OCI-LY1 (cell line): ENCODE measurements around the gene CLEC4E.

Source experiments
- EZH2 ChIP-seq: fragments of 200-600 bp; sonication (generic), shearing (Covaris generic); IDR thresholded peaks from 2 replicates; pipeline ENCODE4 v1.8.0; 2017; ENCODE audit warnings: borderline replicate concordance, mixed run types, mild to moderate bottlenecking, antibody characterized with exemption, low read length, moderate library complexity, mixed read lengths
- TF ChIP-seq, protein P1 (sequence below): fragments of 200-600 bp; sonication (generic), shearing (Covaris generic); IDR thresholded peaks from 2 replicates; pipeline ENCODE4 v1.5.1; 2017; ENCODE audit warnings: mild to moderate bottlenecking, antibody characterized with exemption, low read length, moderate library complexity, mixed read lengths

DNA sequence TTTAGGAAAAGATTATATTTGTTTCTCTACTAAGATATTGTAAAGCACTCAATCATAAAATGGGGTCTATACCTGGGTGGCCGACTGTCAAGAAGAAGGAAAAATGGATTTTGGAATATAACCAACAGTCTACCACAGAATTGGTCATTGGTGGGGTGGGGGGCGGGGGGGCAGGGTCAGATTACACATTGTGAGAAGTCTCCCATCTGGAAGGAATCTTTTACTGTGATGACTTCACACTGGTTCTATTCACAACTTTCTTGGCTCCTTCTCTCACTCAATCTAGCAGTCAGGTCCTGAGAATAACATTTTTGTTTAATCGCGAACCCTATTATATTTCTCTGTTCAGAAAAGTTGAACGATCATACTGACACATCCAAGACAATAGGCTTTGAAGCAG, 8.7 kb upstream of the CLEC4E start:
- TF ChIP-seq, protein P1, sequence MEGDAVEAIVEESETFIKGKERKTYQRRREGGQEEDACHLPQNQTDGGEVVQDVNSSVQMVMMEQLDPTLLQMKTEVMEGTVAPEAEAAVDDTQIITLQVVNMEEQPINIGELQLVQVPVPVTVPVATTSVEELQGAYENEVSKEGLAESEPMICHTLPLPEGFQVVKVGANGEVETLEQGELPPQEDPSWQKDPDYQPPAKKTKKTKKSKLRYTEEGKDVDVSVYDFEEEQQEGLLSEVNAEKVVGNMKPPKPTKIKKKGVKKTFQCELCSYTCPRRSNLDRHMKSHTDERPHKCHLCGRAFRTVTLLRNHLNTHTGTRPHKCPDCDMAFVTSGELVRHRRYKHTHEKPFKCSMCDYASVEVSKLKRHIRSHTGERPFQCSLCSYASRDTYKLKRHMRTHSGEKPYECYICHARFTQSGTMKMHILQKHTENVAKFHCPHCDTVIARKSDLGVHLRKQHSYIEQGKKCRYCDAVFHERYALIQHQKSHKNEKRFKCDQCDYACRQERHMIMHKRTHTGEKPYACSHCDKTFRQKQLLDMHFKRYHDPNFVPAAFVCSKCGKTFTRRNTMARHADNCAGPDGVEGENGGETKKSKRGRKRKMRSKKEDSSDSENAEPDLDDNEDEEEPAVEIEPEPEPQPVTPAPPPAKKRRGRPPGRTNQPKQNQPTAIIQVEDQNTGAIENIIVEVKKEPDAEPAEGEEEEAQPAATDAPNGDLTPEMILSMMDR: no peak
- no peak for TF ChIP-seq EZH2
